Amygdala (tissue), 56 donors: ENCODE measurements around the gene MRPL24.
A peak's percentile ranks its signal among the peaks of the same experiment; 100 is the strongest.
"Not testable (repeated sequence)": the region's sequence is repeated elsewhere in the genome, so short reads cannot be mapped to it uniquely, and the experiment has no call there.

Source experiments
- DNase-seq, 56 donors: peaks; one replicate each; lab custom pipeline; 2025; lab: John Stamatoyannopoulos, UW

Gene MRPL24

GRCh38 chr1:156740741-156741480, at the start of gene MRPL24:
MRPL24 (minus strand) TSS chr1:156741088; CDS start chr1:156738704, 2,384 bp downstream.
- DNase-seq, result peak; percentile 77 to 100 (median 98)

GRCh38 chr1:156789621-156790318, 48.9 kb upstream of the MRPL24 start:
- peak in 1 of 56 donors; percentile 6 for DNase-seq

- DNase-seq, result no peak
Observed at GRCh38 chr1:156788136-156788535, 47.2 kb upstream of the MRPL24 start.

GRCh38 chr1:156786640-156787039, 45.8 kb upstream of the MRPL24 start:
- no peak for DNase-seq

- no peak for DNase-seq
Observed at GRCh38 chr1:156785458-156785857, 44.6 kb upstream of the MRPL24 start.

GRCh38 chr1:156781585-156782186, 40.8 kb upstream of the MRPL24 start:
- no peak for DNase-seq

GRCh38 chr1:156777573-156777972, 36.7 kb upstream of the MRPL24 start:
- DNase-seq, result no peak

GRCh38 chr1:156776942-156777341, 36.1 kb upstream of the MRPL24 start:
- DNase-seq, result no peak

- DNase-seq, result no peak
Observed at GRCh38 chr1:156775799-156776198, 34.9 kb upstream of the MRPL24 start.

- DNase-seq, result no peak
Observed at GRCh38 chr1:156773607-156774006, 32.7 kb upstream of the MRPL24 start.

- DNase-seq, result peak in 2 of 56 donors; percentile 3 to 15
Observed at GRCh38 chr1:156772728-156773497, 32.0 kb upstream of the MRPL24 start.

GRCh38 chr1:156772222-156772621, 31.3 kb upstream of the MRPL24 start:
- no peak for DNase-seq

- DNase-seq, result no peak
Observed at GRCh38 chr1:156768610-156769295, 27.9 kb upstream of the MRPL24 start.

GRCh38 chr1:156767879-156768604, 27.2 kb upstream of the MRPL24 start:
- peak in 10 of 56 donors; percentile 9 to 63 (median 38) for DNase-seq

GRCh38 chr1:156767101-156767878, 26.4 kb upstream of the MRPL24 start, which contains the start of gene PRCC:
PRCC (plus strand) TSS chr1:156767535; CDS start chr1:156767772, 237 bp downstream.
- peak; percentile 80 to 100 (median 99) for DNase-seq

- peak in 10 of 56 donors; percentile 8 to 76 (median 52) for DNase-seq
Observed at GRCh38 chr1:156766298-156767100, 25.6 kb upstream of the MRPL24 start.

- no peak for DNase-seq
Observed at GRCh38 chr1:156765666-156766065, 24.8 kb upstream of the MRPL24 start.

GRCh38 chr1:156765136-156765535, 24.2 kb upstream of the MRPL24 start:
- DNase-seq, result not testable (repeated sequence)
